ENCODE data around the gene SLA2.

The SLA2 gene

GRCh38 chr20:36633285-36633772 lies 12.7 kb downstream of the SLA2 start:
- H3K79me2 ChIP-seq (ENCODE audit: insufficient read depth, low read length) = no peaks in the 10 kb centered on the region
- no peaks in the 10 kb centered on the region for H3K9me3 ChIP-seq (ENCODE audit: insufficient read depth, low read length)
- H3K4me2 ChIP-seq (ENCODE audit: low read depth, low read length, poor library complexity, severe bottlenecking) = no peak overlapping the region
- H3K9ac ChIP-seq (ENCODE audit: low read length) = no peak overlapping the region
- no peak overlapping the region for H2AFZ ChIP-seq (ENCODE audit: low read depth, low read length, severe bottlenecking)
- H3K27me3 ChIP-seq (ENCODE audit: low read length) = no peaks in the 10 kb centered on the region
- no peaks in the 10 kb centered on the region for H3K9me2 ChIP-seq (replicated peaks; ENCODE audit: insufficient read depth, low read length)
- H3F3A ChIP-seq (ENCODE audit: insufficient read depth) = no peaks in the 10 kb centered on the region
- H3K27ac ChIP-seq (ENCODE audit: low read depth, low read length) = no peak overlapping the region
- TF ChIP-seq CTCF (IDR thresholded peaks at IDR 0.05; ENCODE audit: insufficient read depth, low read length, poor library complexity, severe bottlenecking) (no peak), EZH2phosphoT487 (conservative IDR thresholded peaks at IDR 0.05; ENCODE audit: low read length) (no peak)
- H3K36me3 ChIP-seq (ENCODE audit: low read length) = no peaks in the 10 kb centered on the region
- no peaks in the 10 kb centered on the region for H4K20me1 ChIP-seq (ENCODE audit: low read depth, low read length)
- no peak overlapping the region for H3K4me3 ChIP-seq (ENCODE audit: insufficient read depth, low read length, poor library complexity, severe bottlenecking)

GRCh38 chr20:36632487-36633284 lies 13.3 kb downstream of the SLA2 start:
- no peak overlapping the region for H3K27ac ChIP-seq (ENCODE audit: low read depth, low read length)
- H4K20me1 ChIP-seq (ENCODE audit: low read depth, low read length) = no peaks in the 10 kb centered on the region
- H2AFZ ChIP-seq (ENCODE audit: low read depth, low read length, severe bottlenecking) = no peak overlapping the region
- no peak for TF ChIP-seq EZH2phosphoT487 (conservative IDR thresholded peaks at IDR 0.05; ENCODE audit: low read length)
- no peaks in the 10 kb centered on the region for H3K9me2 ChIP-seq (replicated peaks; ENCODE audit: insufficient read depth, low read length)
- H3K4me3 ChIP-seq (ENCODE audit: insufficient read depth, low read length, poor library complexity, severe bottlenecking) = no peak overlapping the region
- H3K9me3 ChIP-seq (ENCODE audit: insufficient read depth, low read length) = no peaks in the 10 kb centered on the region
- no peaks in the 10 kb centered on the region for H3K79me2 ChIP-seq (ENCODE audit: insufficient read depth, low read length)
- no peaks in the 10 kb centered on the region for H3F3A ChIP-seq (ENCODE audit: insufficient read depth)
- no peaks in the 10 kb centered on the region for H3K27me3 ChIP-seq (ENCODE audit: low read length)
- no peak overlapping the region for H3K4me2 ChIP-seq (ENCODE audit: low read depth, low read length, poor library complexity, severe bottlenecking)
- H3K9ac ChIP-seq (ENCODE audit: low read length) = no peak overlapping the region
- no peaks in the 10 kb centered on the region for H3K36me3 ChIP-seq (ENCODE audit: low read length)

GRCh38 chr20:36632147-36632486 lies 13.9 kb downstream of the SLA2 start:
- Histone ChIP-seq H3K27ac (ENCODE audit: low read depth, low read length) (no peak overlapping the region), H2AFZ (ENCODE audit: low read depth, low read length, severe bottlenecking) (no peak overlapping the region), H3K9me3 (ENCODE audit: insufficient read depth, low read length) (no peaks in the 10 kb centered on the region), H3K79me2 (ENCODE audit: insufficient read depth, low read length) (no peaks in the 10 kb centered on the region), H3K36me3 (ENCODE audit: low read length) (no peaks in the 10 kb centered on the region), H3K27me3 (ENCODE audit: low read length) (no peaks in the 10 kb centered on the region), H3K4me2 (ENCODE audit: low read depth, low read length, poor library complexity, severe bottlenecking) (no peak overlapping the region), H3F3A (ENCODE audit: insufficient read depth) (no peaks in the 10 kb centered on the region), H4K20me1 (ENCODE audit: low read depth, low read length) (no peaks in the 10 kb centered on the region), H3K4me3 (ENCODE audit: insufficient read depth, low read length, poor library complexity, severe bottlenecking) (no peak overlapping the region), H3K9ac (ENCODE audit: low read length) (no peak overlapping the region), H3K9me2 (replicated peaks; ENCODE audit: insufficient read depth, low read length) (no peaks in the 10 kb centered on the region)
- no peak for TF ChIP-seq EZH2phosphoT487 (conservative IDR thresholded peaks at IDR 0.05; ENCODE audit: low read length)
- TF ChIP-seq CTCF (IDR thresholded peaks at IDR 0.05; ENCODE audit: insufficient read depth, low read length, poor library complexity, severe bottlenecking) = no peak

- Histone ChIP-seq H3K9me2 (replicated peaks; ENCODE audit: insufficient read depth, low read length) (no peaks in the 10 kb centered on the region), H3F3A (ENCODE audit: insufficient read depth) (no peaks in the 10 kb centered on the region), H2AFZ (ENCODE audit: low read depth, low read length, severe bottlenecking) (no peak overlapping the region), H3K4me3 (ENCODE audit: insufficient read depth, low read length, poor library complexity, severe bottlenecking) (no peak overlapping the region), H3K9ac (ENCODE audit: low read length) (no peak overlapping the region), H3K79me2 (ENCODE audit: insufficient read depth, low read length) (no peaks in the 10 kb centered on the region), H3K9me3 (ENCODE audit: insufficient read depth, low read length) (no peaks in the 10 kb centered on the region), H3K27ac (ENCODE audit: low read depth, low read length) (no peak overlapping the region), H4K20me1 (ENCODE audit: low read depth, low read length) (no peaks in the 10 kb centered on the region), H3K36me3 (ENCODE audit: low read length) (no peaks in the 10 kb centered on the region), H3K4me2 (ENCODE audit: low read depth, low read length, poor library complexity, severe bottlenecking) (no peak overlapping the region), H3K27me3 (ENCODE audit: low read length) (no peaks in the 10 kb centered on the region)
- TF ChIP-seq CTCF (IDR thresholded peaks at IDR 0.05; ENCODE audit: insufficient read depth, low read length, poor library complexity, severe bottlenecking) = no peak
- TF ChIP-seq EZH2phosphoT487 (conservative IDR thresholded peaks at IDR 0.05; ENCODE audit: low read length) = no peak
These were observed 14.3 kb downstream of the SLA2 start for GRCh38 chr20:36631646-36632045.

All from SU-DHL-6 (cell line).